SU-DHL-6 (cell line): ENCODE results near the gene SH3PXD2A.

Experiments
- CTCF ChIP-seq: fragments of 200-600 bp; sonication (generic); IDR thresholded peaks from one replicate; pipeline ENCODE4 v1.5.1; 2017; ENCODE audit warnings: antibody characterized with exemption, mild to moderate bottlenecking, low read length, moderate library complexity; ENCODE audit not compliant: insufficient read depth, poor library complexity, severe bottlenecking
- EZH2phosphoT487 ChIP-seq: fragments of 200-600 bp; sonication (generic), shearing (Covaris generic); conservative IDR thresholded peaks from 2 replicates; pipeline ENCODE4 v1.6.1; 2018; ENCODE audit warnings: mild to moderate bottlenecking, antibody characterized with exemption, low read length, moderate library complexity, mixed read lengths

DNA sequence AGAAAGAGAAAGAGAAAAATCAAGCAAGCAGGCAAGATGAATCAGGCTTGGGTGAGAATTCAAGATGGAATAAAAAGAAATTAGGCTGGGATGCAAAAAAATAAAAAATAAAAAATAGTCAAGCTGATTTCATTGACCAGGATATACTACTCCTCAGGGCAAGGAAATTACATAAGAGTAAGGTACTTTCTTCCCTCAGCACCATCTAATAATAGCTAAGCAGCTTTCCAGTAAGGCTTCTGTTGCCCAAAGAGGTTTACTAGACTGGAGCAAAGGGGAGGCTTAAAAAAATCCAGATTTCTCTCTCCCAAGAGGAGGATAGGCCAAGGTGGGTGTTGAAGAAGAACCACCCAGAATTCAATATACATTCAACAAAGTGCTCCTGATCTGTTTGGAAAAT, 268.3 kb downstream of the SH3PXD2A start:
- no peak for TF ChIP-seq CTCF
- TF ChIP-seq EZH2phosphoT487: no peak
